ENCODE results near the gene RUSF1. TPM values are rescaled to one million over a fixed set of nuclear protein-coding genes. Genes with fewer than 3 reads are reported as not detected.
A peak's percentile ranks its signal among the peaks of the same experiment; 100 is the strongest.

The RUSF1 gene
- total and polyA plus RNA-seq, 10 of the 15 experiments (the other 5 are each of a cell fraction or from before 2014, with no cell fraction given) = 0.20 to 46.3 (median 29.7) TPM

GRCh38 chr16:31458844-31459686 is 49.1 kb downstream of the RUSF1 start, which contains the start of gene ARMC5 (continued):
- TF ChIP-seq, protein P1, sequence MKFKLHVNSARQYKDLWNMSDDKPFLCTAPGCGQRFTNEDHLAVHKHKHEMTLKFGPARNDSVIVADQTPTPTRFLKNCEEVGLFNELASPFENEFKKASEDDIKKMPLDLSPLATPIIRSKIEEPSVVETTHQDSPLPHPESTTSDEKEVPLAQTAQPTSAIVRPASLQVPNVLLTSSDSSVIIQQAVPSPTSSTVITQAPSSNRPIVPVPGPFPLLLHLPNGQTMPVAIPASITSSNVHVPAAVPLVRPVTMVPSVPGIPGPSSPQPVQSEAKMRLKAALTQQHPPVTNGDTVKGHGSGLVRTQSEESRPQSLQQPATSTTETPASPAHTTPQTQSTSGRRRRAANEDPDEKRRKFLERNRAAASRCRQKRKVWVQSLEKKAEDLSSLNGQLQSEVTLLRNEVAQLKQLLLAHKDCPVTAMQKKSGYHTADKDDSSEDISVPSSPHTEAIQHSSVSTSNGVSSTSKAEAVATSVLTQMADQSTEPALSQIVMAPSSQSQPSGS (IDR thresholded peaks at IDR 0.05; ENCODE audit: low read length) = no peak
- TF ChIP-seq, protein P2, sequence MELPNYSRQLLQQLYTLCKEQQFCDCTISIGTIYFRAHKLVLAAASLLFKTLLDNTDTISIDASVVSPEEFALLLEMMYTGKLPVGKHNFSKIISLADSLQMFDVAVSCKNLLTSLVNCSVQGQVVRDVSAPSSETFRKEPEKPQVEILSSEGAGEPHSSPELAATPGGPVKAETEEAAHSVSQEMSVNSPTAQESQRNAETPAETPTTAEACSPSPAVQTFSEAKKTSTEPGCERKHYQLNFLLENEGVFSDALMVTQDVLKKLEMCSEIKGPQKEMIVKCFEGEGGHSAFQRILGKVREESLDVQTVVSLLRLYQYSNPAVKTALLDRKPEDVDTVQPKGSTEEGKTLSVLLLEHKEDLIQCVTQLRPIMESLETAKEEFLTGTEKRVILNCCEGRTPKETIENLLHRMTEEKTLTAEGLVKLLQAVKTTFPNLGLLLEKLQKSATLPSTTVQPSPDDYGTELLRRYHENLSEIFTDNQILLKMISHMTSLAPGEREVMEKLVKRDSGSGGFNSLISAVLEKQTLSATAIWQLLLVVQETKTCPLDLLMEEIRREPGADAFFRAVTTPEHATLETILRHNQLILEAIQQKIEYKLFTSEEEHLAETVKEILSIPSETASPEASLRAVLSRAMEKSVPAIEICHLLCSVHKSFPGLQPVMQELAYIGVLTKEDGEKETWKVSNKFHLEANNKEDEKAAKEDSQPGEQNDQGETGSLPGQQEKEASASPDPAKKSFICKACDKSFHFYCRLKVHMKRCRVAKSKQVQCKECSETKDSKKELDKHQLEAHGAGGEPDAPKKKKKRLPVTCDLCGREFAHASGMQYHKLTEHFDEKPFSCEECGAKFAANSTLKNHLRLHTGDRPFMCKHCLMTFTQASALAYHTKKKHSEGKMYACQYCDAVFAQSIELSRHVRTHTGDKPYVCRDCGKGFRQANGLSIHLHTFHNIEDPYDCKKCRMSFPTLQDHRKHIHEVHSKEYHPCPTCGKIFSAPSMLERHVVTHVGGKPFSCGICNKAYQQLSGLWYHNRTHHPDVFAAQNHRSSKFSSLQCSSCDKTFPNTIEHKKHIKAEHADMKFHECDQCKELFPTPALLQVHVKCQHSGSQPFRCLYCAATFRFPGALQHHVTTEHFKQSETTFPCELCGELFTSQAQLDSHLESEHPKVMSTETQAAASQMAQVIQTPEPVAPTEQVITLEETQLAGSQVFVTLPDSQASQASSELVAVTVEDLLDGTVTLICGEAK (IDR thresholded peaks at IDR 0.05; ENCODE audit: borderline replicate concordance) = peak; percentile 88
- TF ChIP-seq EZH2 (IDR thresholded peaks at IDR 0.05; ENCODE audit: borderline replicate concordance, control insufficient read depth, low read depth, low read length) (no peak), FOS (IDR thresholded peaks at IDR 0.05; ENCODE audit: borderline replicate concordance, extremely low read depth, insufficient read length) (no peak), ASH2L (IDR thresholded peaks at IDR 0.05; ENCODE audit: borderline replicate concordance, low read depth) (peak; percentile 31; the same call in 1 of the 2 replicates), MEF2B (IDR thresholded peaks at IDR 0.05; ENCODE audit: partially characterized antibody, poor library complexity, severe bottlenecking) (no peak), ZNF274 (IDR thresholded peaks at IDR 0.05; ENCODE audit: insufficient read depth, insufficient read length) (no peak), POLR2AphosphoS5 (IDR thresholded peaks at IDR 0.05; ENCODE audit: low read length) (peak; percentile 94), NR2C1 (IDR thresholded peaks at IDR 0.05) (peak; percentile 69), SRF (IDR thresholded peaks at IDR 0.05; ENCODE audit: low read depth in 2 of 2, low read length in 2 of 2) (no peak), SUPT20H (IDR thresholded peaks at IDR 0.05; ENCODE audit: borderline replicate concordance, control insufficient read depth, low read depth, low read length) (no peak), EGR1 (IDR thresholded peaks at IDR 0.05; ENCODE audit: borderline replicate concordance in 1 of 2, low read depth in 2 of 2, low read length in 2 of 2) (peak in 1 of 2 experiments; percentile 34; a peak in 1 of 3 replicates), RFX5 (IDR thresholded peaks at IDR 0.05; ENCODE audit: low read depth, low read length) (0 out of 2 replicates have a peak, but pooled peaks have one; percentile 4), POLR2AphosphoS2 (IDR thresholded peaks at IDR 0.05; ENCODE audit: low read depth, low read length) (peak; percentile 93; the same call in 1 of the 2 replicates), PML (IDR thresholded peaks at IDR 0.05; ENCODE audit: low read length) (peak; percentile 74)
- TF ChIP-seq, protein P3, sequence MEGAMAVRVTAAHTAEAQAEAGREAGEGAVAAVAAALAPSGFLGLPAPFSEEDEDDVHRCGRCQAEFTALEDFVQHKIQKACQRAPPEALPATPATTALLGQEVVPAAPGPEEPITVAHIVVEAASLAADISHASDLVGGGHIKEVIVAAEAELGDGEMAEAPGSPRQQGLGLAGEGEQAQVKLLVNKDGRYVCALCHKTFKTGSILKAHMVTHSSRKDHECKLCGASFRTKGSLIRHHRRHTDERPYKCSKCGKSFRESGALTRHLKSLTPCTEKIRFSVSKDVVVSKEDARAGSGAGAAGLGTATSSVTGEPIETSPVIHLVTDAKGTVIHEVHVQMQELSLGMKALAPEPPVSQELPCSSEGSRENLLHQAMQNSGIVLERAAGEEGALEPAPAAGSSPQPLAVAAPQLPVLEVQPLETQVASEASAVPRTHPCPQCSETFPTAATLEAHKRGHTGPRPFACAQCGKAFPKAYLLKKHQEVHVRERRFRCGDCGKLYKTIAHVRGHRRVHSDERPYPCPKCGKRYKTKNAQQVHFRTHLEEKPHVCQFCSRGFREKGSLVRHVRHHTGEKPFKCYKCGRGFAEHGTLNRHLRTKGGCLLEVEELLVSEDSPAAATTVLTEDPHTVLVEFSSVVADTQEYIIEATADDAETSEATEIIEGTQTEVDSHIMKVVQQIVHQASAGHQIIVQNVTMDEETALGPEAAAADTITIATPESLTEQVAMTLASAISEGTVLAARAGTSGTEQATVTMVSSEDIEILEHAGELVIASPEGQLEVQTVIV (IDR thresholded peaks at IDR 0.05; ENCODE audit: borderline replicate concordance, partially characterized antibody) = peak; percentile 88
- TF ChIP-seq, protein P4, sequence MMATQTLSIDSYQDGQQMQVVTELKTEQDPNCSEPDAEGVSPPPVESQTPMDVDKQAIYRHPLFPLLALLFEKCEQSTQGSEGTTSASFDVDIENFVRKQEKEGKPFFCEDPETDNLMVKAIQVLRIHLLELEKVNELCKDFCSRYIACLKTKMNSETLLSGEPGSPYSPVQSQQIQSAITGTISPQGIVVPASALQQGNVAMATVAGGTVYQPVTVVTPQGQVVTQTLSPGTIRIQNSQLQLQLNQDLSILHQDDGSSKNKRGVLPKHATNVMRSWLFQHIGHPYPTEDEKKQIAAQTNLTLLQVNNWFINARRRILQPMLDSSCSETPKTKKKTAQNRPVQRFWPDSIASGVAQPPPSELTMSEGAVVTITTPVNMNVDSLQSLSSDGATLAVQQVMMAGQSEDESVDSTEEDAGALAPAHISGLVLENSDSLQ (IDR thresholded peaks at IDR 0.05) = no peak
- TF ChIP-seq, protein P5, sequence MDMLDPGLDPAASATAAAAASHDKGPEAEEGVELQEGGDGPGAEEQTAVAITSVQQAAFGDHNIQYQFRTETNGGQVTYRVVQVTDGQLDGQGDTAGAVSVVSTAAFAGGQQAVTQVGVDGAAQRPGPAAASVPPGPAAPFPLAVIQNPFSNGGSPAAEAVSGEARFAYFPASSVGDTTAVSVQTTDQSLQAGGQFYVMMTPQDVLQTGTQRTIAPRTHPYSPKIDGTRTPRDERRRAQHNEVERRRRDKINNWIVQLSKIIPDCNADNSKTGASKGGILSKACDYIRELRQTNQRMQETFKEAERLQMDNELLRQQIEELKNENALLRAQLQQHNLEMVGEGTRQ (IDR thresholded peaks at IDR 0.05; ENCODE audit: borderline replicate concordance, low read depth, low read length) = no peak

All from GM12878 (cell line).